Measurements from ENCODE around the gene IZUMO3.

DNA sequence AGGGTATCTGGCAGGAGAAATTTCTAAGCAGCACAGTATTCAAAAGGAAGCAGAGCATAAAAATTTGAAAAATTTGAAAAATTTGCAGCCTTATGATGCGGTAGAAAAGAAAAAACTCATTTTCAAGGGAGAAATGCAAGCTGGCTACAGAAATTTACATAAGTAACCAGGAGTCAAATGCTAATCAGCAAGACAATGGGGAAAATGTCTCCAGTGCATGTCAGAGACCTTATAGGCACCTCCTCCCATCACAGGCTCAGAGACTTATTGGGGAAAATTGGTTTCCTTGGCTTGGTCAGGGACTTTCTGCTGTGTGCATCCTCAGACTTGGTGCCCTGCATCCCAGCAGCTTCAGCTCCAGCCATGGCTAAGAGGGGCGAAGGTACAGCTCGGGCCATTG lies 35.8 kb downstream of the IZUMO3 start:
- TF ChIP-seq CTCF (IDR thresholded peaks at IDR 0.05): no peak
- TF ChIP-seq POLR2A (IDR thresholded peaks at IDR 0.05): no peak

Data from lower leg skin (tissue), 3 donors.